HepG2 (cell line): ENCODE measurements around the gene CIAPIN1. TPM values are rescaled to one million over a fixed set of nuclear protein-coding genes. Genes with fewer than 3 reads are reported as not detected.

ENCODE experiments used
- ARNTL ChIP-seq: sonication (generic); formaldehyde crosslinking; IDR thresholded peaks from 2 replicates; pipeline ENCODE4 v1.4.0; 2020; ENCODE audit warnings: mild to moderate bottlenecking, missing genetic modification reagents
- CTCF ChIP-seq: sonication (generic); formaldehyde crosslinking; IDR thresholded peaks from 2 replicates; pipeline ENCODE4 v1.5.0; 2020; ENCODE audit warnings: mild to moderate bottlenecking, missing genetic modification reagents, moderate library complexity
- ELF1 ChIP-seq: sonication (generic); formaldehyde crosslinking; IDR thresholded peaks from 2 replicates; pipeline ENCODE4 v1.4.0; 2020; ENCODE audit warnings: missing genetic modification reagents
- HDAC1 ChIP-seq: sonication (generic); formaldehyde crosslinking; IDR thresholded peaks from 2 replicates; pipeline ENCODE4 v1.5.1; 2020; ENCODE audit warnings: mild to moderate bottlenecking, missing genetic modification reagents
- ISX ChIP-seq: sonication (generic); formaldehyde crosslinking; conservative IDR thresholded peaks from 2 replicates; pipeline ENCODE4 v1.5.0; 2020; ENCODE audit warnings: missing genetic modification reagents
- KDM2A ChIP-seq: sonication (generic); formaldehyde crosslinking; IDR thresholded peaks from 2 replicates; pipeline ENCODE4 v1.4.0; 2020; ENCODE audit warnings: low read depth, missing genetic modification reagents, borderline replicate concordance
- NCOA2 ChIP-seq: sonication (generic); formaldehyde crosslinking; IDR thresholded peaks from 2 replicates; pipeline ENCODE4 v1.8.0; 2022; ENCODE audit warnings: inconsistent platforms
- NCOA5 ChIP-seq: sonication (generic); formaldehyde crosslinking; IDR thresholded peaks from 2 replicates; pipeline ENCODE4 v1.4.0; 2020; ENCODE audit warnings: missing genetic modification reagents
- NFE2L1 ChIP-seq: sonication (generic); formaldehyde crosslinking; IDR thresholded peaks from 2 replicates; pipeline ENCODE4 v1.4.0; 2020; ENCODE audit warnings: missing genetic modification reagents, mild to moderate bottlenecking, borderline replicate concordance
- RARG ChIP-seq: sonication (generic); formaldehyde crosslinking; IDR thresholded peaks from 2 replicates; pipeline ENCODE4 v1.4.0; 2020; ENCODE audit warnings: low read depth, mild to moderate bottlenecking, missing genetic modification reagents
- RBM22 ChIP-seq: fragments of 200-400 bp; formaldehyde crosslinking; optimal IDR thresholded peaks from 2 replicates; pipeline ENCODE3; 2017; ENCODE audit warnings: mild to moderate bottlenecking, low read length, moderate library complexity
- SMC3 ChIP-seq: IDR thresholded peaks from 2 replicates; pipeline ENCODE4 v1.6.1; 2011; ENCODE audit warnings: low read length, improper control_type of control experiment
- ZBTB25 ChIP-seq: IDR thresholded peaks from 2 replicates; pipeline ENCODE4 v1.6.1; 2018; ENCODE audit warnings: missing genetic modification reagents
- ZNF143 ChIP-seq: sonication (generic); formaldehyde crosslinking; IDR thresholded peaks from 2 replicates; pipeline ENCODE4 v1.4.0; 2020; ENCODE audit warnings: missing genetic modification reagents
- ZNF350 ChIP-seq: sonication (generic); formaldehyde crosslinking; IDR thresholded peaks from 2 replicates; pipeline ENCODE4 v1.4.0; 2020; ENCODE audit warnings: mild to moderate bottlenecking, low read depth, missing genetic modification reagents, borderline replicate concordance
- ZNF441 ChIP-seq: sonication (generic); formaldehyde crosslinking; IDR thresholded peaks from 2 replicates; pipeline ENCODE4 v1.7.0; 2021; ENCODE audit warnings: missing genetic modification reagents, borderline replicate concordance
- ZNF510 ChIP-seq: sonication (generic); formaldehyde crosslinking; IDR thresholded peaks from 2 replicates; pipeline ENCODE4 v1.4.0; 2020; ENCODE audit warnings: low read depth, mild to moderate bottlenecking, missing genetic modification reagents
- ZNF703 ChIP-seq: sonication (generic); formaldehyde crosslinking; IDR thresholded peaks from 2 replicates; pipeline ENCODE4 v1.5.1; 2020; ENCODE audit warnings: missing genetic modification reagents, mild to moderate bottlenecking, moderate library complexity, borderline replicate concordance
- ZNF766 ChIP-seq: sonication (generic); formaldehyde crosslinking; IDR thresholded peaks from 2 replicates; pipeline ENCODE4 v1.5.0; 2020; ENCODE audit warnings: missing genetic modification reagents, borderline replicate concordance
- polyA plus RNA-seq, 8 experiments: library from polyadenylated mRNA; depleted of rRNA in 3 of 8; stranded (reverse) in 7 of 8; unstranded in 1 of 8; fragments of >200 nt; fragmentation: Illumina TruSeq in 4 of 8; extraction: Trizol in 4 of 8; gene quantifications; 2 replicates each; pipeline versions ENCODE4 v1.2.1 to v1.2.3, GENCODE V29; 2011 to 2016; ENCODE audit warnings: low read depth in 4 of 8, missing spikeins in 1 of 8, mixed read lengths in 1 of 8; ENCODE audit not compliant: insufficient read depth in 1 of 8
- total RNA-seq, 5 experiments: library from RNA; depleted of rRNA; stranded (reverse); fragments of >200 nt; fragmentation: Illumina TruSeq; extraction: Trizol; gene quantifications; 2 replicates each; pipeline ENCODE4 v1.2.3, GENCODE V29; 2016; ENCODE audit warnings: low read depth in 1 of 5
- TF ChIP-seq, protein P1 (sequence below): IDR thresholded peaks from 2 replicates; pipeline ENCODE4 v1.6.1; 2016; ENCODE audit warnings: control low read depth
- TF ChIP-seq, protein P2 (sequence below): sonication (generic); formaldehyde crosslinking; IDR thresholded peaks from 2 replicates; pipeline ENCODE4 v1.9.0; 2021; ENCODE audit warnings: missing genetic modification reagents, borderline replicate concordance

CIAPIN1 gene
- total and polyA plus RNA-seq, 2 of the 13 experiments (the other 11 are each of a cell fraction or from before 2014, with no cell fraction given), result 69.3 to 89.7 TPM

DNA sequence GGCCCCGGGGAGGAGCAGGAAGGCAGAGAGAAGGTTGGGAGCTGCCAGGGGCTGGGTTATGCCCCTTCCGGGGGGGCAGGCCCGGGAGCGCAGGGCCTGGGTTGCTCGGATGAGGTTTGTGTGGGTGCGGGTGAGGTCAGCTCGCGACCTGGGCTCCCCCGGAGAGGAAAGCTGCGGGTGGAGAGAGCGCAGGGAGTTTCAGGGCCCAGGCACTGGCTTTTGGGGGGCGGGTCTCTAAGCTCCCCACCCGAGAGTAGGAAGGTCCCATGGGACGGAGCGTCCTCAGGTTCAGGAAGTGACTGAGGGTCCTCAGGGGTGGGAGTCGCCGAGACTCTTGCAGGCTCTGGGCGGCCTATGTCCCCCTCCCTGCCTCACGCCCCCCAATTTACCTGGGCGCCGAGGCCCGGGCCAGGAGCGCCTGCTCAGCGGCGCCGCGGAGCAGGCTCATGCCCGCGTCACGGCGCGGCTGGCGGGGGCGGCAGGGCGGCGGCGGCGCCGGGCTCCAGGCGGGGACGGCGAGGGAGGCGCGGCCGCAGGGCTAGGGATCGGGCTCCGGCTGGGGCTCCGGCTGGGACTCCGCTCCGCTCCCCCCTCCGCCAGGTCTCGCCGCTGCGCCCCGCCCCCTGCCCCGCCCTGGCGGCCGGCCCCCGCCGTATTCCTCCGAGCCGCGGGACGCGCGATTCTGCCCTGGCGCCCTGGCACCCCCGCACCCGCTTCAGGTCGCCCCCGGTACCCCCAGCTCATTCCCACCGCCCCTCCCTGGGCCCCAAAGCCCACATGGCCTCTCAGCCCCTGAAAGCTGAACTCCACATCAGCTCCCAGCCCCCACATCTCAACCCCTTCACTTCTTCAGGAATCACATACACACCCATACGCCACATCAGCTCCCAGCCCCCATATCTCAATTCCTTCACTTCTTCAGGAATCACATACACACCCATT is 39.0 kb upstream of the CIAPIN1 start, which contains the start of gene DOK4 (continued):
- TF ChIP-seq ZNF441 (CRISPR knock-in tag) (no peak; the same call in 1 of the 2 replicates), ZNF143 (CRISPR knock-in tag) (no peak), ISX (CRISPR knock-in tag) (no peak), NCOA2 (CRISPR knock-in tag) (no peak; the same call in 1 of the 2 replicates), NCOA5 (CRISPR knock-in tag) (no peak), HDAC1 (CRISPR knock-in tag) (peak; percentile 55; the same call in 1 of the 2 replicates), ARNTL (CRISPR knock-in tag) (no peak), RARG (peak; percentile 28; the same call in 1 of the 2 replicates), SMC3 (no peak), ELF1 (CRISPR knock-in tag) (0 out of 2 replicates have a peak, but pooled peaks have one; percentile 10), ZNF766 (CRISPR knock-in tag) (no peak), CTCF (CRISPR knock-in tag) (no peak), ZNF703 (0 out of 2 replicates have a peak, but pooled peaks have one; percentile 29), NFE2L1 (CRISPR knock-in tag) (no peak), KDM2A (CRISPR knock-in tag) (no peak), RBM22 (no peak), ZNF350 (CRISPR knock-in tag) (peak; percentile 23; the same call in 1 of the 2 replicates), ZNF510 (0 out of 2 replicates have a peak, but pooled peaks have one; percentile 67), ZBTB25 (CRISPR knock-in tag) (0 out of 2 replicates have a peak, but pooled peaks have one; percentile 22)
- TF ChIP-seq, protein P1, sequence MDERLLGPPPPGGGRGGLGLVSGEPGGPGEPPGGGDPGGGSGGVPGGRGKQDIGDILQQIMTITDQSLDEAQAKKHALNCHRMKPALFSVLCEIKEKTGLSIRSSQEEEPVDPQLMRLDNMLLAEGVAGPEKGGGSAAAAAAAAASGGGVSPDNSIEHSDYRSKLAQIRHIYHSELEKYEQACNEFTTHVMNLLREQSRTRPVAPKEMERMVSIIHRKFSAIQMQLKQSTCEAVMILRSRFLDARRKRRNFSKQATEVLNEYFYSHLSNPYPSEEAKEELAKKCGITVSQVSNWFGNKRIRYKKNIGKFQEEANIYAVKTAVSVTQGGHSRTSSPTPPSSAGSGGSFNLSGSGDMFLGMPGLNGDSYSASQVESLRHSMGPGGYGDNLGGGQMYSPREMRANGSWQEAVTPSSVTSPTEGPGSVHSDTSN (CRISPR knock-in tag), result no peak
- TF ChIP-seq, protein P2, sequence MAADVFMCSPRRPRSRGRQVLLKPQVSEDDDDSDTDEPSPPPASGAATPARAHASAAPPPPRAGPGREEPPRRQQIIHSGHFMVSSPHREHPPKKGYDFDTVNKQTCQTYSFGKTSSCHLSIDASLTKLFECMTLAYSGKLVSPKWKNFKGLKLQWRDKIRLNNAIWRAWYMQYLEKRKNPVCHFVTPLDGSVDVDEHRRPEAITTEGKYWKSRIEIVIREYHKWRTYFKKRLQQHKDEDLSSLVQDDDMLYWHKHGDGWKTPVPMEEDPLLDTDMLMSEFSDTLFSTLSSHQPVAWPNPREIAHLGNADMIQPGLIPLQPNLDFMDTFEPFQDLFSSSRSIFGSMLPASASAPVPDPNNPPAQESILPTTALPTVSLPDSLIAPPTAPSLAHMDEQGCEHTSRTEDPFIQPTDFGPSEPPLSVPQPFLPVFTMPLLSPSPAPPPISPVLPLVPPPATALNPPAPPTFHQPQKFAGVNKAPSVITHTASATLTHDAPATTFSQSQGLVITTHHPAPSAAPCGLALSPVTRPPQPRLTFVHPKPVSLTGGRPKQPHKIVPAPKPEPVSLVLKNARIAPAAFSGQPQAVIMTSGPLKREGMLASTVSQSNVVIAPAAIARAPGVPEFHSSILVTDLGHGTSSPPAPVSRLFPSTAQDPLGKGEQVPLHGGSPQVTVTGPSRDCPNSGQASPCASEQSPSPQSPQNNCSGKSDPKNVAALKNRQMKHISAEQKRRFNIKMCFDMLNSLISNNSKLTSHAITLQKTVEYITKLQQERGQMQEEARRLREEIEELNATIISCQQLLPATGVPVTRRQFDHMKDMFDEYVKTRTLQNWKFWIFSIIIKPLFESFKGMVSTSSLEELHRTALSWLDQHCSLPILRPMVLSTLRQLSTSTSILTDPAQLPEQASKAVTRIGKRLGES (CRISPR knock-in tag), result no peak
